ENCODE measurements around the gene HTR1E. TPM values are rescaled to one million over a fixed set of nuclear protein-coding genes. Genes with fewer than 3 reads are reported as not detected.

The HTR1E gene
- total RNA-seq, 4 donors from 2014 or later: not detected

DNA sequence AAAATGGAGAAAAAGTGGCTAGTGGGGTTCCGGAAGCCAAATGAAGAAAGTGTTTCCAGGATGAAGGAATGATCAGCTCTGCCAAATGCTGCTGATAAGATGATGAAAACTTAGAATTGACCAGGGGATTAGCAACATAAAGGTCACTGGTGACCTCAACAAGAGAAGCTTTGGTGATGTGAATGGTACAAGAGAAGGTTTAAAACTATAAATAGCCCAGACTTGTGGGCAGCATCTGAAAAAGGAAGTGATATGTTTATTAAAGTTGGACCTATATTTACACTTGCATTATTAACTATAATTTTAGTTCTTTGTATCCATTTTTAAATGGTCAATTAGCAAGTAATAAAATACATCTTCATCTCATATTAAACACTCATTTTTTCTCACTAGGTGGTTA, 112.5 kb downstream of the HTR1E start:
- no peak for TF ChIP-seq CTCF (IDR thresholded peaks at IDR 0.05; ENCODE audit: low read depth)

GRCh38 chr6:87053312-87053711, 116.0 kb downstream of the HTR1E start:
- no peak for TF ChIP-seq CTCF (IDR thresholded peaks at IDR 0.05; ENCODE audit: low read depth)

DNA sequence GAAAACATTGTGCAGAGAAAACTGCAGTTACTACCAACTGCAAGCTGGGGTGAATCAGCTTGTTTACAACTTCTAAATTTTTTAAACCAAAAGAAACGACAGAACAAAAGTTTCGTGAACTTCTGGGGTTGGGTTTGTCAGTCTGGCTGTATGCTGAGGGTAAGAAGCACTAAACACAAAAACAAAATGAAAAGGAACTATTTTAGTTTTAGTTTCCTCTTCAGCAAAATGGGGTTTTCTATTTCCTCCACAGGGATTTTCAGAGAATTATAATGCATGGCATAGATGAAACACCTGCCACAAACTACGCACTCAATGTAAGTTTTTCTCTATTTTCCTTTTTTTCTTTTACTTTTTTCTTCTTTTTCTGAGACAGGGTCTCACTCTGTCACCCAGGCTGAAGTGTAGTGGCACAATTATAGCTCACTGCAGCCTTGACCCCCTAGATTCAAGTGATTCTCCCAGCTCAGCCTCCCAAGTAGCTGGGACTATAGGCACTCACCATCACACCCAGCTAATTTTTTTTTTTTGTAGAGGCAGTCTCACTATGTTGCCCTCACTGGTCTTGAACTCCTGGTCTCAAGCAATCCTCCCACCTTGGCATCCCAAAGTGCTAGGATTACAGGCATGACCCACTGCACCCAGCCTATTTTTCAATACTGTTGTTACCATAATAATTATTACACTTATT, 117.0 kb downstream of the HTR1E start:
- no peak for TF ChIP-seq CTCF (IDR thresholded peaks at IDR 0.05; ENCODE audit: low read depth)

- TF ChIP-seq CTCF (IDR thresholded peaks at IDR 0.05; ENCODE audit: low read depth): no peak
Observed at GRCh38 chr6:87059943-87060342, 122.6 kb downstream of the HTR1E start.

DNA sequence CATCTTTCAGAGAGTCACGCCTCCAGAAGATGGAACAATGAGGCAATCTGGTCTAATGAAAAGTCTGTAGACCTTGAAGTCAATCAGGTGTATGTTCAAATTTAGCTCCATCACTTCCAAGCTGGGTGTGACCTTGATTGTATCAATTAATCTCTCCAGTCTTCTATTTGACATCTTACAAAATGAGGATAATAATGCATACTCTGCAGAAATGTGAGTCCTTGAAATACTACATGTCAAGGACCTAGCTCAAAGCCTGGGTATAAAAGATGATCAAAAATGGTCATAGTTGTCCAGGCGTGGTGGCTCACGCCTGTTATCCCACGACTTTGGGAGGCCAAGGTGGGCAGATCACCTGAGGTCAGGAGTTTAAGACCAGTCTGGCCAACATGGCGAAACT, 127.8 kb downstream of the HTR1E start:
- TF ChIP-seq CTCF (IDR thresholded peaks at IDR 0.05; ENCODE audit: low read depth): no peak

Small RNAs within 50 kb of the gene (small RNA-seq; reads per million reads assigned to genes)
- gene AL157777.2 (not detected), gene MTHFD2P2 (not detected)

Other genes with a start within 250 kb of the HTR1E start
- gene CGA, start 157.6 kb downstream of the HTR1E start, total RNA-seq: not detected
- 10 to 100 TPM; 31.5 to 39.4 (median 36.8) TPM for gene ZNF292, start 218.0 kb downstream of the HTR1E start, total RNA-seq